AG04450 (cell line): ENCODE results near the gene PIGZ. TPM values are rescaled to one million over a fixed set of nuclear protein-coding genes. Genes with fewer than 3 reads are reported as not detected.

Source experiments
- CTCF ChIA-PET: fragments of 300-600, 350-600 bp; formaldehyde crosslinking; extraction: SDS; loops from one replicate; lab custom pipeline; 2022; ENCODE audit warnings: antibody characterized with exemption, inconsistent platforms; lab: Charles Lee
- POLR2A ChIA-PET: fragments of 350-600 bp; formaldehyde crosslinking; extraction: SDS; loops from one replicate; lab custom pipeline; 2021; ENCODE audit warnings: antibody characterized with exemption, inconsistent platforms; lab: Yijun Ruan, JAX
- DNase-seq: peaks from one replicate; pipeline ENCODE4 v3.0.0-alpha.2; 2011; ENCODE audit warnings: low read depth, low spot score
- H3K27ac ChIP-seq: one replicate; pipeline ENCODE4 v1.5.1; 2012; ENCODE audit warnings: low read depth, low read length, control low read depth
- H3K27me3 ChIP-seq: one replicate; pipeline ENCODE4 v1.6.0; 2012; ENCODE audit warnings: low read length; ENCODE audit not compliant: control insufficient read depth, insufficient read depth
- H3K4me3 ChIP-seq: 2 replicates; pipeline ENCODE4 v1.5.1; 2011; ENCODE audit warnings: mild to moderate bottlenecking, low read depth, low read length, control low read depth
- H3K9me3 ChIP-seq: 2 replicates; pipeline ENCODE4 v1.5.1; 2012; ENCODE audit warnings: low read length; ENCODE audit not compliant: control insufficient read depth, insufficient read depth
- polyA plus RNA-seq: library from polyadenylated mRNA; depleted of rRNA; stranded (reverse); fragments of >200 nt; gene quantifications from 2 replicates; pipeline ENCODE4 v1.2.3, GENCODE V29; 2011
- TF ChIP-seq, protein P1 (sequence below): IDR thresholded peaks from 2 replicates; pipeline ENCODE4 v1.5.1; 2011; ENCODE audit warnings: low read depth, low read length, control low read depth, inconsistent platforms

Gene PIGZ
- polyA plus RNA-seq, 1 experiment: 0.15 TPM

DNA sequence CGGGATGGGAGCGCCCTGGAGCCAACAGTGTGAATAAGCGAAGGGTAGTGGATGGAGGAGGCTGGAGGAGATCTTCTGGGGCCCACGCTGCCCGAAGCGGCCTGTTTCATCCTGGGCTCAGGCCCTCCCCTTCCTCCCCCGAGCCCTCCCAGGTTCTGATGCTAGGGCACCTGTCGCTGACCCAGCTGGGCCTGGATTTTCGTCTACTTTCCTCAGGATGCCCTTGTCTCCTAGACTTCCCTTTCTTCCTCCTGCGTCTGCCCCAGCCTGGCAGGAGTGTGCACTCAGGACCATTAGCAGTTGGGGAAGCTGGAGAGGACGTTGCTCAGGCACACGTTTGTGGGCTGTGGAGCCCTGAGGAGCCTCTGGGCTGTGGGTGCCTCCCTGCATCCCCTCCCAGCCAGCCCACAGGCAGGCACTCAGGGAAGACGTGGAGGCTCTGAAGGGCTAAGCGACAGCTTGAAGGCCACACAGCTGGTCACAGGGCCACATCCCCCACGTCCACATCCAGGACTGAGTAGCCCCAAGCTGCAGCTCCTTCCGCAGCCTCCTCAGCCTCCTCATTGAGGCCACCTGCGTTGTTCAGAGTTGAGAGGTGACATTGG lies 23.9 kb upstream of the PIGZ start:
- CTCF ChIA-PET: interaction anchor here (0.7 to 1.3 kb wide), 3 partner anchors 8 to 14 kb away, joined by 3 to 4 read pairs (median 4); no protein-coding TSS in a partner anchor
- Histone ChIP-seq H3K4me3 (no peak overlapping the region), H3K27ac (no peak overlapping the region), H3K9me3 (no peaks in the 10 kb centered on the region; the same call in 1 of the 2 replicates), H3K27me3 (peaks cover 13% of the 10 kb centered on the region)
- POLR2A ChIA-PET: interaction anchor here (0.8 kb wide), 1 partner anchor 10 kb away, joined by 3 read pairs; no protein-coding TSS in a partner anchor
- TF ChIP-seq, protein P1, sequence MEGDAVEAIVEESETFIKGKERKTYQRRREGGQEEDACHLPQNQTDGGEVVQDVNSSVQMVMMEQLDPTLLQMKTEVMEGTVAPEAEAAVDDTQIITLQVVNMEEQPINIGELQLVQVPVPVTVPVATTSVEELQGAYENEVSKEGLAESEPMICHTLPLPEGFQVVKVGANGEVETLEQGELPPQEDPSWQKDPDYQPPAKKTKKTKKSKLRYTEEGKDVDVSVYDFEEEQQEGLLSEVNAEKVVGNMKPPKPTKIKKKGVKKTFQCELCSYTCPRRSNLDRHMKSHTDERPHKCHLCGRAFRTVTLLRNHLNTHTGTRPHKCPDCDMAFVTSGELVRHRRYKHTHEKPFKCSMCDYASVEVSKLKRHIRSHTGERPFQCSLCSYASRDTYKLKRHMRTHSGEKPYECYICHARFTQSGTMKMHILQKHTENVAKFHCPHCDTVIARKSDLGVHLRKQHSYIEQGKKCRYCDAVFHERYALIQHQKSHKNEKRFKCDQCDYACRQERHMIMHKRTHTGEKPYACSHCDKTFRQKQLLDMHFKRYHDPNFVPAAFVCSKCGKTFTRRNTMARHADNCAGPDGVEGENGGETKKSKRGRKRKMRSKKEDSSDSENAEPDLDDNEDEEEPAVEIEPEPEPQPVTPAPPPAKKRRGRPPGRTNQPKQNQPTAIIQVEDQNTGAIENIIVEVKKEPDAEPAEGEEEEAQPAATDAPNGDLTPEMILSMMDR: no peak
- no peak for DNase-seq

DNA sequence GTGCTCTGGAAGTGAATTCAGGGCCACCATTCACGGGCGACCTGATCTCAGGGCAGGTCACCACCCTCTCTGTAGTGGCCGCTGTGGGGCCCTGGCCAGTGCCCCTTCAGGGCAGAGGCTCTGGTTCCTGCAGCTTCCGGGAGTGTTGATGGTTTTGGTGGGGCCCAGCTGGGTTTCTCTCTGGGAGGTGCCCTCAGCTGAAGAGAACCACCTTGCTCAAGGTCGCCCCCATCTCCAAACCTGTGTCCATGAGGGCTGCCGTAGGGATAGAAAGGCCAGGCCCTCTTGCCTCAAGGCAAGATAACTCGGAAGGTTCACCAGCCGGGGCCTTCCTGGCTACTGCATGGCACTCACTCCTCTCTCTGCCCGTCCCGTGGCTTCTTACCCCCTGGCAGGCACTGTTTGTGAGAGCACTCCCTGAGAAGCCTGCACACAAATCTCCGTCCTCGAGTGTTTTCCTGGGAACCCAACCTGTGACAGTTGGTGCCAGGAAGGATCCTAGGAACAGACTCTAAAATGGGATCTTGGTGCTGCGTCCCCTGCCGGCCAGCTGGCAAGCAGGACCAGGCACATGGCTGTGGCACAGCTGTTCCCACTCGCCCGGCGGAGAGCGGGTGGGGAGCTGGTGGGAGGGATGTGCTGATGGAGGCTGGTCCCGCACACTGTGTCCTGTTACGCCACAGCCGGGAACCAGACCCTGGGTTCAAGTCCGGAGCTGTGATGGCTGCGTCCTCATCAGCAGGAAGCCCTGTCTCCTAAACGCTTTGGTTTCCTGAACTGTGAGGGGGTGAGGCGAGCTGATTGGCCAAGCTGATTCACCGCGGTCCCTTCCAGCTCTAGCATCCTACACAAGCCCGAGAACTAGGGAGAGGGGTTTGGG lies 23.2 kb upstream of the PIGZ start:
- no peak for DNase-seq
- Histone ChIP-seq H3K9me3 (no peaks in the 10 kb centered on the region; the same call in 1 of the 2 replicates), H3K27ac (no peak overlapping the region), H3K27me3 (peaks cover 13% of the 10 kb centered on the region), H3K4me3 (no peak overlapping the region)
- TF ChIP-seq, protein P1: no peak
- ChIA-PET POLR2A (interaction anchor here (0.8 kb wide), 1 partner anchor 11 kb away, joined by 3 read pairs; no protein-coding TSS in a partner anchor), CTCF (interaction anchor here (0.7 to 1.3 kb wide), 3 partner anchors 7 to 38 kb away, joined by 3 to 4 read pairs (median 3); partner anchors contain the start of gene MELTF)

DNA sequence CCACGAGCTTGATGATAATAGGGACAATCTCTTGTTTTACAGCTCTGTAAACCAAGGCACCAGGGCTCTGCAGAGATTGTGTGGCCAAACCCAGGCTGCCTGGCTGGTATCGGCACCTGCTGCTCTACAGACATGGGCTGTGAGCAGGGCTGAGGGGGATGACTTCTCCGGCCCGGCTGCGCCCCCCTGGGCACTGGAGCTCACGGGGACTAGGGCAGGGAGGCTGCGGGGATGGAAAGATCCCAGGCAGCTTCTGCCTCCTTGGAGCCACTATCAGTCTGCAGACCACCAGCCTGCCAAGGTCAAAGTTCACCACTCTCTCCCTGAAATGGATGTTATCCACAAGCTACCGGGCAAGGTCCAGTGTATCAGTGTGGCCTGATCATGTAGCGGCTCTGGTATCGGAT lies 22.0 kb upstream of the PIGZ start:
- peaks cover 15% of the 10 kb centered on the region for H3K27me3 ChIP-seq
- CTCF ChIA-PET: interaction anchor here (1.2 kb wide), 1 partner anchor 39 kb away, joined by 3 read pairs; the partner anchor contains the start of gene MELTF
- TF ChIP-seq, protein P1: no peak
- POLR2A ChIA-PET: no interaction called here
- no peaks in the 10 kb centered on the region; the same call in 1 of the 2 replicates for H3K9me3 ChIP-seq
- no peak overlapping the region for H3K27ac ChIP-seq
- H3K4me3 ChIP-seq: no peak overlapping the region
- DNase-seq: no peak

DNA sequence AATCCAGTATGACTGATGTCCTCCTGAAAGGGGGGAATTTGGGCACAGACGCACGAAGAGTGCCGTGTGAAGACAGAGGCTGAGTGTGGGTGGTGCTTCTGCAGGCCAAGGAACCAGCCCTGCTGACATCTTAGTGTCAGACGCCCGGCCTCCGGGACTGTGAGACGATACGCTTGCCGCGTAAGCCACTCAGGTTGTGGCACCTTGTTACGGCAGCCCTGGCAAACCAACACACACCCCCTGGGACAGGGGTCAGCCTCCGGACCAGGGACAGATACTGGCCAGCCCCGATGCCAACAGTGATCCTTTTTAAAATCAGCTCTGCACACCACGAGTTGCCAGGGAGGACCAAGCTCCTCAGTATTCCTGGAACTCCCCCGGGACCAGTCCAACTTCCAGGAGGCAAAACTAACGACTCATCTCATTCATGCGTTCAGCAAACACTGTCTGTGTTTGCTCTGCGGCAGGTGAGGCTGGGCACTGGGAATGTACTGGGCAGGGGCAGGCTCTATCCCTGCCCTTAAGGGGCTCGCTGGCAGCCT lies 21.2 kb upstream of the PIGZ start:
- H3K4me3 ChIP-seq: no peak overlapping the region

More for the DNA sequence above, 21.2 kb upstream of the PIGZ start:
- ChIA-PET POLR2A (interaction anchor here (0.6 kb wide), 1 partner anchor 436 kb away, joined by 4 read pairs; no protein-coding TSS in a partner anchor), CTCF (no interaction called here)
- no peak overlapping the region for H3K27ac ChIP-seq
- DNase-seq: no peak
- TF ChIP-seq, protein P1: no peak
- peaks cover 18% of the 10 kb centered on the region for H3K27me3 ChIP-seq
- H3K9me3 ChIP-seq: no peaks in the 10 kb centered on the region; the same call in 1 of the 2 replicates
